C1 segment of cervical spinal cord (tissue), 14 donors: ENCODE measurements around the gene ANK2.

ENCODE experiments used
- DNase-seq, 14 donors: peaks; one replicate each; lab custom pipeline; 2025; lab: John Stamatoyannopoulos, UW

The ANK2 gene

DNA sequence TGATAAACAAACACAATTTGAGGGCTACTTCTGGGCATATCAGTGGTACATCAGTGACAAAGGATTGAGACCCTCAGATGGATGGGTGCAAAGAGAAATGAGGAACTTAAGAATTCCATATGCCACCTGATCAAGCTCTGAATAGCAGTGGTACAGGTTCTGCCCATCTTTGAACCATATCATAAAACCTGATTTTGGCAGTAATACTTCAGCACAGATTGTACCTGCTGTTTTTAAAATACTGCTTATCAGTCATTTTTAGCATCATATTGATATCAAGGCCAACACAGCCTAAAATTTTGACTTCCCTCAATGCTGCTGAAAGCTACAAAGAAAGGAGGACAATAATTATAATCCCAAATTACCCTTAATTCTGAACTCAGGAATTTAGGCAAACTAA, 41.5 kb downstream of the ANK2 start:
- DNase-seq, result peak in 1 of 14 donors; percentile 50

DNA sequence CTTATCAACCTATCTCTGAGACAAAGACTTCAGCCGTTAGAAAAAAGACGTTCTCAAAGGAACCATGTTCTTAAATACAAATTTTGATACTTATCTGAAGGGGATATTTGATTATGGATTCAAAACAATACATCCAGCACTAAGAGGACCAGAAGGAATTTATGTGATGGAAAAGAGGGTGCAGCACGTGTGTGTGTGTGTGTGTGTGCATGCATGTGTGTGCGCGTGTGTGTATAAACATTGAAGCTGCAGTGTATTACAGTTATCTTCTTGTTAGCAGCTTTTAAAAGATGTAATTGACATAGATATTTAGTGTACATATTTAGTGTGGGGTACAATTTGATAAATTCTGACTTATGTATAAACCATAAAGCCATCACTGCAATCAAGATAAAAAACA, 44.9 kb downstream of the ANK2 start:
- peak in 1 of 14 donors; percentile 38 for DNase-seq

DNA sequence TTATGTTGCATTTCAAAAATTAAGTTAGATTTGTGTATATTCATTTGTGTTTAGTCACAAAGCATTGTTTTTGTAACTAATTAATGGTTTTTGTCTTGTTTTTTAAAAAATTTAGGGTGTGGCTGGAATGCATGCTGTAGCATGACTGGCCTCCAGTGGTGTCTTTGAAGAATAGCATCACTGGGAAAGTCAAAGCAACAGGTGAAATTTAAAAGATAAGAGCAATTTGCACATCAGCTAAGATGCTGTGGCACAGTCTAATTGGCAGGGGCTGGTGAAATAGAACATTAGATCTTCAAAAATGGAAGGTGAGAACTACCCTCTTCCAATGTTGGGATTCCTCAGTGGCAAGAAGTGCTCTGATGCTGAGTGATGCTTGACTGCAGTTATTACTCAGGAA, 45.3 kb downstream of the ANK2 start:
- peak in 2 of 14 donors; percentile 26 to 43 for DNase-seq

GRCh38 chr4:113101669-113102068, 52.2 kb downstream of the ANK2 start:
- no peak for DNase-seq

DNA sequence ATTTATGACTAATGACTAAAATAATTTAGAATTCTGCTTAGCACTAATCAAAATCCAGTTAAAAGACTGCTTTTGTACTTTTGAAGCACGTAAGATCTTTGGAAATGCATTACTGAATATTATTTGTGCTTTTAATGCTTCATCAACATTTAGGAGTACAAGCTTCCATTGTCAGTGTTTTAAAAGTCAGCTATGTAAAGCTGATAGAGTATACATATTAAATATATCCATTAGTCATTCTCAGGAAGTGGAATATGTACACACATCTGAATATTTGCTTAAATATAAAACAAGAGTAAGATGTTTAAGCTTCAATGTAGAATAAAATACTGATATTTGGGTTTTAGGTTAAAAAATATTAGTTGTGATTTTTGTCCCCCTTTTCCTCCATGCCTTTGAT, 54.1 kb downstream of the ANK2 start:
- DNase-seq, result no peak

DNA sequence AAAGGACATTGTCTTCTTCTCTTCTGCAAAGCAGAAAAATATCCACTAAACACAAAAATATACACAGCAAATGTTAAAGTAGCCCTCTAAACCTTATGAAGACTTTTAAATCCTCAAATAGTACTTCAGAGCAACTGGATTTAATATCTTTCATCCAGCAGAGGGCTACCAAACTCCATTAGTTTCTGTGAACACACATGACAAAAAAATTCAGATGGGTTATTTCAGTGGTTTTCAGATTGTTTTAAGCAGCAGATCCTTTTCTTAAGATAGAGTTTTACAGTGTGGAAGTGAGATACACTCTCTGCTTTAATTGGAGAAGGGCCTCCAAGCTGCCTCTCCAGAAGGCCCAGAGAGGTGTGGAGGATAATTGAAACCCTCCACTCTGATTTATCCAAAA, 56.7 kb downstream of the ANK2 start:
- DNase-seq, result peak in 1 of 14 donors; percentile 44

DNA sequence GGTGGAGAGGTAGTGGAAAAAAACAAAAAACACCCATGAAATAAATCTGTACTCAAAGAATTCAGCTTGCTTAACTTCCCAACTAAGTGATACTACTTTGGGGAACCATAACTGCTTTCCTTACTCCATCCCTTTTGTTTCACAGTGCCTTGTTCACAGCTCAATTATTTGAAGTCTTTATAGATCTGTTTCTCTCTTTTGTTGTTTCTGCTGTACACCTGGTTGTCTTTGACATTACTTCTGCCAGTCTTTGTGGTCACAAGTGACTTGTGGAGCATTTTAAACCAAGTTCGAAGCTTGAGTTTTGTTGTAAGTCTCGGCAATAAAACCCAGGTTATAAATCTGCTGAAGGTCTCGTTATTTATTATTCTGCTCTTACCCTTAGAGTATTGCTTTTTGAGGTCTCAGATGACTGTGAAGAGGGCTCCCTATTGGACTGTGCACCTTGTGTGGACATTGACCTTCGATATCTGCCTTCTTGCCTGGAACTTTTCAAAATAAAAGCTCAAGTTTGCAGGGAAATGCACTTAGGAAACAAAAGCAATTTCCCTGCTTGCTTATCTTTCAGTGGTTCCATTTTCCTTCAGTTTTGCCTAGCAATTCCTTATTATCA, 59.8 kb downstream of the ANK2 start:
- DNase-seq, result no peak

DNA sequence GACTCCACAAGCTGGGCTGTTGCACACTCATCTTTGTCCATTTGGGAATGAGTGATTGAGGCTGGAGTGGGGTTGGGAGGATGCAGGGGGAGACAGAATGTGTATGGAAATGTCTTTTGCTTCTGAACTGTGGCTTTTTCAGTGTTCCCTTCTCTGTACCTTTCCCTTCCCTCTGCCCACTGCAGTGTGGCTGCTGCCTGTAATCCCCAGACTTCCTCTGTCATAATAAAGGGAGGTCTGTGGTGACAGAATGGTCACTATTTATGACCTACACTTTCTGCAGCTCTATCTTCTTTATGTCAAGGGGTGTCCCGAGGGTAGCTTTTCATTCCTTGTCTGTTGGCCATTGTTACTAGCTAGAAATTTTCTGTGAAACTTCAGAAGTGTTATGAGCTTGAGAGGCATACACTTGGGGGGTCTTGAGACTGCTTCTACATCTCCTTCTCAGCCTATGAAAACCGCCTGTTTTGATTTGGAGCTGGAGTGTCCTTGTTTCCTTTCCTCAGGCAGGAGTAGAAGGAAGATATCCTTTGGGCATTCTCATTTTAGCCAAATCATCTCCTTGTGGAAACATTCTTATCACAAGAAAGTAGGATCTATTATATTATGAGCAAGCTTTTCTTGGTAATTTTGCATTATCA, 63.0 kb downstream of the ANK2 start:
- DNase-seq, result no peak

- DNase-seq, result no peak
Observed at GRCh38 chr4:113113151-113113550, 63.7 kb downstream of the ANK2 start.

DNA sequence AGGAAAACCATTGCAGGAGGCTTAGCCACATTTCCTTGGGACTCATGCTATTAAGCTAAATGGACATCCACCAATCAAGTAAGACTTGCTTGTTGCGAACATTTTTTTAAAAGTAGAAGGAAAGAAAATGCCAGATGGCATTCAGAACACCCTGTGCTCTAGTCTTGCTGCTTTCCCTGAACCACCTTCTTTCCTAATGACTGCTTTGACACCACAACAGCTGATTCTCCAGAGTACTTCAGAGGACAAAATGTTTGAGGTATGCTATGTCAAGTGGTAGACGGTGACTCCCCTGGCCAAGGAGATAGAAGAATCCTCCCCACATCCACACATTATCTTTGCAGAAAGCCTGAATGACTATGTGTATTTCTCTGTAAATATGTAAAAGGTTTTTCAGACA, 65.4 kb downstream of the ANK2 start:
- DNase-seq, result peak in 1 of 14 donors; percentile 46

DNA sequence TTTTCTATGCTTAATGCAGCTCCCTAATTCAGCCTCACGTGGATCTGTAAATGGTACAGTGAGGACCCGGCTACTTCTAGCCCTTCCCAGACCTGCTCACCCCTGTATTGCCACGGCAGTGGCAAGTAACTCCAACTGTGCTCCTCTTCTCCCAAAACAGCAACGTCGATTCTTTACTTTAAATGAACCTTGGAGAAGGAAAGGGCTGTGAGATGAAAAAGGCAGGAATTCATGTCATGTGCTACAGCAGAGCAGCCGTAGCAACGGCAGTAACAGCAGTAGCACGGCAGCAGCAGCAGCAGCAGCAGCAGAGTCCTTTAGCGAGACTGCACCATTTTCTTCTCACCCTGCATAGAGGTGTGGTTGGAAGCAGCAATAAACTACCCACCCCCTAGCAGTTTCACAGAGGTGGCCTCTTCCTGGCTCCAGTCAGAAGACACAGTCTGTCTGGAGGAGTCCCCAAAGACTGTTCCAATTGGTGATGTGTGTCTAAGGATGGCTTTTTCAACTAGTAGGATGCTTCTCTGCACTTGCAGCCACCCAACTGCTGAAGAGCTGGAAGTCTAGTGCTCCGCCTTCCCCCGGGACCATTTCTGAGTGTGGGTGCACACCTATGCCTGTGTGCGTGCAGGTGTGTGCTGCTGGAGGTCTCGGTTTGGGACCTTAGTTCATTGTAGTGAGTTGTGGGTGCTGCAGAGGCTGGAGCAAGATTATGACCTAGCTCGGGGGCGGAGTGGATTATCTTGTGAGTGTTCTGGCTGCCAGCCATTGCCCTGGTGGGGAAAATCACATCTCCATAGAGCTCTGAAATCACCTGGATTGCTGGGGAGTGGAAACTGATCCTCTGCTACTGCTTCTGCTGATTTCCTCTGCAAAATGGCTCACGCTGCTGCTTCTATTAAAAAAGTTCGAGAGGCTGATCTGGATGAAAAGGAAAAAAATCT, 67.2 kb downstream of the ANK2 start:
- DNase-seq, result peak in 5 of 14 donors; percentile 8 to 91 (median 21)

GRCh38 chr4:113117358-113117702, 67.9 kb downstream of the ANK2 start:
- DNase-seq, result peak in 1 of 14 donors; percentile 73

GRCh38 chr4:113122066-113122465, 72.6 kb downstream of the ANK2 start:
- DNase-seq, result no peak

GRCh38 chr4:113125418-113125817, 76.0 kb downstream of the ANK2 start:
- DNase-seq, result no peak

DNA sequence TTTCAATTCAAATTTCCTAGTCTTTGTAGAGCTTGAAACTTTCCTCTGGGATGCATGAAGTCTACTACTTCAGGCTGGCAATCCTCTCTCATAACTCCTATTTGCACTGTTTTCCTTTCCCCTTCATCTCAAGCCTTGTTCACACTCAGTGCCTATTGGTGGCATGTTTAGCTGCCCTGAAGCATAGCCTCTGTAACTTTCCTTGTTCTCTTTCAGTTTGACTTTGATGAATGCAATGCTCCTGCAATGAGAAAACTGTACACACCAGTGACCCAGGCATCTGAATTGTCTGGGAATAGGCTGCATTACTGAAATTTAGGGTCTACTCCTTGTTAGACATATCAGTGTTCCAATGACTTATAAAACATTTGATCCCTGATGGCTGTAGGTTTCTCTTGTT, 81.7 kb downstream of the ANK2 start:
- no peak for DNase-seq

GRCh38 chr4:113131621-113132020, 82.2 kb downstream of the ANK2 start:
- DNase-seq, result no peak

GRCh38 chr4:113141901-113142346, 92.5 kb downstream of the ANK2 start:
- DNase-seq, result peak in 3 of 14 donors; percentile 3 to 56 (median 15)

- DNase-seq, result no peak
Observed at GRCh38 chr4:113142351-113142750, 92.9 kb downstream of the ANK2 start.

- DNase-seq, result no peak
Observed at GRCh38 chr4:113144091-113144490, 94.6 kb downstream of the ANK2 start.

DNA sequence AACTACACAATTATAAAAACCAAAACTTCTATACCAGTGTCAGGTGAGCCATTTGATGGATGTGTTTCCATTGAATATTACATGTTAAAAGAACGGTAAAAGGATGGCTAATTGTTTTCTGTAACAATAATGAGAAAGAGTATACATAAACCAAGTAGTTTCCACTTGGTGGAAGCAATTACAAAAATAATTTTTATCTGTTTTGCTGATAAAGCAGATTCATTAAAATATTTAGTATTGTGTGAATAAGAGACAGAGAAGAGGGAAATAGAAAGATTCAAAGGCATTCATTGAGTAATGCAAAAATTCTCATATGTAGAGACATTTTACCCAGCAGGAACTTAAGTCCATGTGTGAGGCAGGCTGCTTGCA, 95.7 kb downstream of the ANK2 start:
- DNase-seq, result no peak

DNA sequence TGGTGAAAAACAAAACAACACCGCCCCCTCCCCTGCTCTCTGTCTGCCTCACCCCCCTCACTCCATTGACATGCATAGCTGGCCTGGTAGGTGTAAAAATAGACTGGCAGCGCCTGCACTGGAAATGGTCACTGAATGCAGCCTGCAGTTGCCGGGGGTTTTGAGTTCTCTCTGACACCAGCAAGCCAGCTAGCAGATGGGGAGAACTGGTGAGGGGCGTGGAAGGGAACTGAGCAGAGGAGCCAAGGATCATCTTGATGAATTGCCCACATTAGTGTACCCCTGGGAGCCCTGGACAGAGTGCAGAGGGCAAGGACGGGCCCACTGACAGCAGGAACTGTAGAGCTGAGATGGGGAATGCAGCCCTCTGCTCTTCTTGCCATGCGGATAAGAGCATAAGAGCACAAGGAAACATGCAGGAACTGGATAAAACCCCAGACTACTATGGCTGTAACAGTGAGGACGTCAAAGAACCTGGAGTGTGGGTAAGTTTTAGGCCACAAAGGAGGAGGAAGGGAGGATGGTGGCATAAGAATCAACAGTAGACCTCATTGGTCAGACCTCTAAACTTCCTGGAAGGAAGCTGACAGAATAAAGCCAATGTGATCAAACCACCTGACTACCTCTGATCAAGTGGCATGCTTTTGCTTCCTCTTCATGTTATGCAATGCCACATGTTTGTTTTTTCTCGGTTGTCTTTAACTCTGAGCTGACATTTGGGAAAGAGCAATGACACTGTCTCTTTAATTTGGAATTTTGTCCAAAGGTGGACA, 96.3 kb downstream of the ANK2 start:
- DNase-seq, result peak in 3 of 14 donors; percentile 4 to 70 (median 14)

DNA sequence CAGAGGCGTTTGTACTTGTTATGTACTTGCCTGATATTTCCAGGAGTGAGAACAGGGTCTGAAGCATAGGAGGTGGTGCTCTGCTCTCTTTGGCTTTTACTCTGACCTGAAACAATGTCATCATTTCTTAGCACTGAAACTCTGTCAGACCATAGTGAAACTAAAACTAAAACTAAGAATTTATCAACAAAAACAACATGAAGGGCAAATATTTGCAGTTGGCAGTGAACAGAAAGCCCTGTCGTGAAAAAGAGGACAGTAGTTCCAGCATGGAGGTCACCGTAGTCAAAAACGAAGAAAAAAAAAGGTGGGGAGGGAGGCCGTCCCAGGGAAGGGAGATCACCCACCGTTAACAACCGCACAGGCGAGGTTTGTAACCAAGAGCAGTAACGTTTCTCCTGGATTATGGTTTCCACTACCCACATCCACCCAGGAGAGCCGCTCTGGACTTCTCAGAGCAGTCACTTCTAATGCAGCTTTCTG, 97.5 kb downstream of the ANK2 start:
- DNase-seq, result no peak
